Skin epidermis (tissue), 12 donors: Measurements from ENCODE around the gene FITM1.

Experiments used
- H3K27ac ChIP-seq, 21 experiments: fragments of 200-600 bp; sonication (generic) in 11 of 21; one replicate each; pipeline ENCODE4 v1.5.0; 2020; ENCODE audit warnings: mild to moderate bottlenecking in 3 of 21, inconsistent platforms in 2 of 21, moderate library complexity in 2 of 21
- H3K4me3 ChIP-seq, 7 experiments: fragments of 200-600 bp; sonication (generic) in 2 of 7; one replicate each; pipeline ENCODE4 v1.5.0; 2020; ENCODE audit warnings: inconsistent platforms in 2 of 7, mild to moderate bottlenecking in 2 of 7, moderate library complexity in 1 of 7

FITM1 gene

GRCh38 chr14:24114532-24115421 lies 15.7 kb upstream of the FITM1 start, which contains the start of the genes DCAF11 and NRL:
Gene DCAF11, plus strand, starts transcription at chr14:24114777. Its CDS starts 818 bp downstream, at chr14:24115595.
Gene NRL, minus strand, starts transcription at chr14:24114949. Its CDS starts 32,101 bp downstream, at chr14:24082848.
- Histone ChIP-seq H3K27ac (peak within 1 kb of the TSS; percentile 90 to 99 (median 99)), H3K4me3 (peak within 1 kb of the TSS; percentile 50 to 69 (median 62))

- peak overlapping the region; percentile 50 to 69 (median 62) for H3K4me3 ChIP-seq
- peak overlapping the region in 20 of 21 experiments; percentile 35 to 99 (median 99) for H3K27ac ChIP-seq
These were observed 14.9 kb upstream of the FITM1 start for GRCh38 chr14:24115422-24116127.

- Histone ChIP-seq H3K4me3 (peak overlapping the region in 5 of 7 experiments; percentile 55 to 68 (median 62)), H3K27ac (peak overlapping the region in 4 of 21 experiments; percentile 72 to 99 (median 96))
These were observed 14.2 kb upstream of the FITM1 start for GRCh38 chr14:24116128-24116814.

GRCh38 chr14:24117179-24117578 lies 13.3 kb upstream of the FITM1 start:
- Histone ChIP-seq H3K27ac (no peak overlapping the region), H3K4me3 (no peak overlapping the region)

GRCh38 chr14:24119691-24120090 lies 10.8 kb upstream of the FITM1 start:
- Histone ChIP-seq H3K4me3 (no peak overlapping the region), H3K27ac (no peak overlapping the region)

GRCh38 chr14:24121210-24121609 lies 9.2 kb upstream of the FITM1 start:
- H3K27ac ChIP-seq, result no peak overlapping the region
- H3K4me3 ChIP-seq, result no peak overlapping the region

- Histone ChIP-seq H3K27ac (no peak overlapping the region), H3K4me3 (no peak overlapping the region)
These were observed 8.0 kb upstream of the FITM1 start for GRCh38 chr14:24122416-24122815.

- Histone ChIP-seq H3K4me3 (no peak overlapping the region), H3K27ac (no peak overlapping the region)
These were observed 7.6 kb upstream of the FITM1 start for GRCh38 chr14:24122898-24123297.

GRCh38 chr14:24123424-24124417 lies 6.7 kb upstream of the FITM1 start:
- H3K4me3 ChIP-seq, result no peak overlapping the region
- peak overlapping the region in 1 of 21 experiments; percentile 55 for H3K27ac ChIP-seq

GRCh38 chr14:24126939-24127338 lies 3.5 kb upstream of the FITM1 start:
- H3K4me3 ChIP-seq, result no peak overlapping the region
- no peak overlapping the region for H3K27ac ChIP-seq

- H3K27ac ChIP-seq, result no peak overlapping the region
- no peak overlapping the region for H3K4me3 ChIP-seq
These were observed 2.8 kb upstream of the FITM1 start for GRCh38 chr14:24127673-24128072.

- H3K27ac ChIP-seq, result no peak overlapping the region
- H3K4me3 ChIP-seq, result no peak overlapping the region
These were observed 955 bp upstream of the FITM1 start for GRCh38 chr14:24129410-24129998.

GRCh38 chr14:24130717-24131548 lies 474 bp downstream of the FITM1 start:
- H3K27ac ChIP-seq, result peak overlapping the region in 1 of 21 experiments; percentile 14

GRCh38 chr14:24131549-24131966 lies 1.1 kb downstream of the FITM1 start:
- Histone ChIP-seq H3K27ac (peak overlapping the region in 5 of 21 experiments; percentile 14 to 55 (median 37)), H3K4me3 (no peak overlapping the region)

More at GRCh38 chr14:24130717-24131548, 474 bp downstream of the FITM1 start:
- no peak overlapping the region for H3K4me3 ChIP-seq

- H3K4me3 ChIP-seq, result no peak overlapping the region
- peak overlapping the region in 12 of 21 experiments; percentile 18 to 74 (median 37) for H3K27ac ChIP-seq
These were observed 1.7 kb downstream of the FITM1 start for GRCh38 chr14:24132061-24132685.

- Histone ChIP-seq H3K4me3 (no peak overlapping the region), H3K27ac (peak overlapping the region in 5 of 21 experiments; percentile 20 to 55 (median 37))
These were observed 2.5 kb downstream of the FITM1 start for GRCh38 chr14:24132976-24133375.

GRCh38 chr14:24133735-24134134 lies 3.3 kb downstream of the FITM1 start:
- Histone ChIP-seq H3K27ac (no peak overlapping the region), H3K4me3 (no peak overlapping the region)
